WTC11 (cell line): ENCODE results near the gene TMCC1. TPM values are rescaled to one million over a fixed set of nuclear protein-coding genes. Genes with fewer than 3 reads are reported as not detected.

Experiments used
- ATAC-seq: fragments of 200-7000 bp; cut with Tn5 transposase; 2 replicates; pipeline ENCODE4 v1.10.0; 2021; ENCODE audit warnings: mild to moderate bottlenecking, moderate library complexity
- CTCF ChIA-PET: fragments of 300-600 bp; sonication (Branson Sonifier 250); formaldehyde crosslinking; loops from one replicate; lab custom pipeline; 2021; ENCODE audit warnings: antibody characterized with exemption; lab: Charles Lee
- POLR2A ChIA-PET: fragments of 350-600 bp; sonication (Branson Sonifier 250); formaldehyde crosslinking; loops from one replicate; lab custom pipeline; 2021; ENCODE audit warnings: antibody characterized with exemption; lab: Charles Lee
- DNase-seq: peaks from one replicate; pipeline ENCODE4 v3.0.0; 2021; ENCODE audit warnings: low spot score
- H3K27ac Mint-ChIP-seq: 2 replicates; pipeline ENCODE4 v1.8.0; 2021; ENCODE audit warnings: mixed read lengths
- H3K27me3 Mint-ChIP-seq: 2 replicates; pipeline ENCODE4 v1.8.0; 2021; ENCODE audit warnings: low read depth, mild to moderate bottlenecking, moderate library complexity, mixed read lengths
- H3K36me3 Mint-ChIP-seq: 2 replicates; pipeline ENCODE4 v1.8.0; 2021; ENCODE audit warnings: mixed read lengths
- H3K4me1 Mint-ChIP-seq: 2 replicates; pipeline ENCODE4 v1.8.0; 2022; ENCODE audit warnings: mixed read lengths
- H3K4me3 Mint-ChIP-seq: 2 replicates; pipeline ENCODE4 v1.8.0; 2021; ENCODE audit warnings: mild to moderate bottlenecking, moderate library complexity, mixed read lengths
- H3K9me3 Mint-ChIP-seq: 2 replicates; pipeline ENCODE4 v1.8.0; 2021; ENCODE audit warnings: mixed read lengths
- AR ChIP-seq: fragments of 250-450 bp; sonication (Bioruptor Pico); IDR thresholded peaks from 2 replicates; pipeline ENCODE4 v1.9.0; 2021; ENCODE audit warnings: mild to moderate bottlenecking
- ESRRA ChIP-seq: sonication (generic); formaldehyde crosslinking; IDR thresholded peaks from 2 replicates; pipeline ENCODE4 v1.8.1; 2022; ENCODE audit warnings: mild to moderate bottlenecking, missing genetic modification reagents, borderline replicate concordance
- MXD4 ChIP-seq: fragments of 250-450 bp; sonication (Bioruptor Pico); IDR thresholded peaks from 2 replicates; pipeline ENCODE4 v1.8.0; 2021; ENCODE audit warnings: mild to moderate bottlenecking, moderate library complexity, borderline replicate concordance
- PRRX2 ChIP-seq: fragments of 250-450 bp; sonication (Bioruptor Pico); IDR thresholded peaks from 2 replicates; pipeline ENCODE4 v1.8.0; 2021; ENCODE audit warnings: mild to moderate bottlenecking
- SMAD4 ChIP-seq: sonication (generic); formaldehyde crosslinking; IDR thresholded peaks from 2 replicates; pipeline ENCODE4 v1.8.0; 2022; ENCODE audit warnings: mild to moderate bottlenecking, missing genetic modification reagents
- SOX15 ChIP-seq: fragments of 250-450 bp; sonication (Bioruptor Pico); IDR thresholded peaks from 2 replicates; pipeline ENCODE4 v1.9.0; 2021; ENCODE audit warnings: mild to moderate bottlenecking
- SP1 ChIP-seq: sonication (generic); formaldehyde crosslinking; conservative IDR thresholded peaks from 2 replicates; pipeline ENCODE4 v1.8.1; 2022; ENCODE audit warnings: missing genetic modification reagents
- ZNF263 ChIP-seq: sonication (generic); formaldehyde crosslinking; IDR thresholded peaks from 2 replicates; pipeline ENCODE4 v1.8.1; 2022; ENCODE audit warnings: low read depth, mild to moderate bottlenecking, moderate library complexity, missing genetic modification reagents
- ZNF416 ChIP-seq: fragments of 250-450 bp; sonication (Bioruptor Pico); IDR thresholded peaks from 2 replicates; pipeline ENCODE4 v1.9.0; 2021; ENCODE audit warnings: mild to moderate bottlenecking, inconsistent platforms
- ZNF423 ChIP-seq: fragments of 250-450 bp; sonication (Bioruptor Pico); IDR thresholded peaks from 2 replicates; pipeline ENCODE4 v2.1.2; 2022; ENCODE audit warnings: mild to moderate bottlenecking, moderate library complexity
- ZNF532 ChIP-seq: fragments of 250-450 bp; sonication (Bioruptor Pico); IDR thresholded peaks from 2 replicates; pipeline ENCODE4 v1.9.0; 2021; ENCODE audit warnings: mild to moderate bottlenecking, borderline replicate concordance
- total RNA-seq: library from RNA; stranded (reverse); gene quantifications from 3 replicates; pipeline ENCODE4 v1.2.3, GENCODE V29; 2021
- TF ChIP-seq, protein P1 (sequence below): sonication (generic); formaldehyde crosslinking; IDR thresholded peaks from 2 replicates; pipeline ENCODE4 v1.8.0; 2022; ENCODE audit warnings: mild to moderate bottlenecking, missing genetic modification reagents
- TF ChIP-seq, protein P2 (sequence below): sonication (generic); formaldehyde crosslinking; IDR thresholded peaks from 2 replicates; pipeline ENCODE4 v1.8.1; 2022; ENCODE audit warnings: missing genetic modification reagents, borderline replicate concordance
- TF ChIP-seq, protein P3 (sequence below): sonication (generic); formaldehyde crosslinking; IDR thresholded peaks from 2 replicates; pipeline ENCODE4 v1.8.0; 2022; ENCODE audit warnings: mild to moderate bottlenecking, missing genetic modification reagents

TMCC1 gene
- total RNA-seq, 1 experiment from 2014 or later, result 29.3 TPM

DNA sequence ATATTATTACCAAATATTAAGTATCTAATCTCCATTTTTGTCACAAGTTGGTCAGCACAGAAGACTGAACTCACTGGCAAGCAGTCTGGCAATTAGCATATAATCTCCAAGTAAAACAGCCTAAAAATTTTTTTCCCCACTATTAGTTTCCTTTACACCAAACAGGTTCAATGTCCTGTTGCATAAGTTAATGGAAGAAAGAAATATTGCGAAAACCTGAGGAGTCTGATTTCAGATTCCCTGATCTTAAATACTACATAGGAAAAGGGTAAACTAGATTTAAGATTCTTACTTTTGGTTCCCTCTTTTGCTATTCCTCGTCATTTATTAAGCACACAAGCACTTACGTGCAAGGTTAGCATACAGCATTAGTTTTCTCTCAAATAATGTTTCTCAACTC lies 153.9 kb downstream of the TMCC1 start (continued):
- TF ChIP-seq, protein P1, sequence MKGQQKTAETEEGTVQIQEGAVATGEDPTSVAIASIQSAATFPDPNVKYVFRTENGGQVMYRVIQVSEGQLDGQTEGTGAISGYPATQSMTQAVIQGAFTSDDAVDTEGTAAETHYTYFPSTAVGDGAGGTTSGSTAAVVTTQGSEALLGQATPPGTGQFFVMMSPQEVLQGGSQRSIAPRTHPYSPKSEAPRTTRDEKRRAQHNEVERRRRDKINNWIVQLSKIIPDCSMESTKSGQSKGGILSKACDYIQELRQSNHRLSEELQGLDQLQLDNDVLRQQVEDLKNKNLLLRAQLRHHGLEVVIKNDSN, result no peak
- TF ChIP-seq ZNF263 (CRISPR knock-in tag), result no peak
- no peak for TF ChIP-seq SOX15 (CRISPR knock-in tag)
- TF ChIP-seq MXD4 (CRISPR knock-in tag), result no peak
- no peak for TF ChIP-seq SP1 (CRISPR knock-in tag)
- TF ChIP-seq ZNF532 (CRISPR knock-in tag), result no peak
- TF ChIP-seq, protein P2, sequence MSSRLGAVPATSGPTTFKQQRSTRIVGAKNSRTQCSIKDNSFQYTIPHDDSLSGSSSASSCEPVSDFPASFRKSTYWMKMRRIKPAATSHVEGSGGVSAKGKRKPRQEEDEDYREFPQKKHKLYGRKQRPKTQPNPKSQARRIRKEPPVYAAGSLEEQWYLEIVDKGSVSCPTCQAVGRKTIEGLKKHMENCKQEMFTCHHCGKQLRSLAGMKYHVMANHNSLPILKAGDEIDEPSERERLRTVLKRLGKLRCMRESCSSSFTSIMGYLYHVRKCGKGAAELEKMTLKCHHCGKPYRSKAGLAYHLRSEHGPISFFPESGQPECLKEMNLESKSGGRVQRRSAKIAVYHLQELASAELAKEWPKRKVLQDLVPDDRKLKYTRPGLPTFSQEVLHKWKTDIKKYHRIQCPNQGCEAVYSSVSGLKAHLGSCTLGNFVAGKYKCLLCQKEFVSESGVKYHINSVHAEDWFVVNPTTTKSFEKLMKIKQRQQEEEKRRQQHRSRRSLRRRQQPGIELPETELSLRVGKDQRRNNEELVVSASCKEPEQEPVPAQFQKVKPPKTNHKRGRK (CRISPR knock-in tag), result no peak

DNA sequence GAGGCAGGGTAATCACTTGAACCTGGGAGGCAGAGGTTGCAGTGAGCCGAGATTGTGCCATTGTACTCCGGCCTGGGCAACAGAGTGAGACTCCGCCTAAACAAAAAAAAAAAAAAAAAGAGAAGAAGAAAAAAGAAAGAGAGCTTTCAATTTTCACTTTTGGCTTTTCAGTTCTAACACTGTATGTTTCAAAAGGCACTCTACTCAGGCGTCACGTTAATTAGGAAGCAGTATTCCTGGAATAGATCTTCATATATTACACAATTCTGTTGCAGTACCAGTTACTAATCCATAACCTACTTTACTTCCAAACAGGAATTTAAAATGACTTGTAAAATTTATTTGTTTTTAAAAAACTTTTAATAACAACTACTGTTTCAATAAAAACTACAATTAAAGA lies 155.3 kb downstream of the TMCC1 start:
- Mint-ChIP-seq H3K4me3 (no peak overlapping the region), H3K9me3 (no peaks in the 10 kb centered on the region), H3K27ac (no peak overlapping the region), H3K36me3 (no peaks in the 10 kb centered on the region), H3K4me1 (peaks cover 4% of the 10 kb centered on the region), H3K27me3 (no peaks in the 10 kb centered on the region)
- DNase-seq, result no peak
- TF ChIP-seq SMAD4 (CRISPR knock-in tag) (no peak), ESRRA (CRISPR knock-in tag) (no peak), SP1 (CRISPR knock-in tag) (no peak)
- ATAC-seq, result no peak
- ChIA-PET CTCF (interaction anchor here (1.2 kb wide), 1 partner anchor 256 kb away, joined by 3 read pairs; no protein-coding TSS in a partner anchor), POLR2A (no interaction called here)

- Mint-ChIP-seq H3K36me3 (no peaks in the 10 kb centered on the region), H3K4me1 (peaks cover 18% of the 10 kb centered on the region), H3K4me3 (no peak overlapping the region), H3K27me3 (no peaks in the 10 kb centered on the region), H3K27ac (no peak overlapping the region), H3K9me3 (no peaks in the 10 kb centered on the region)
- ATAC-seq, result no peak
- POLR2A ChIA-PET, result no interaction called here
- CTCF ChIA-PET, result interaction anchor here (0.7 kb wide), 1 partner anchor 136 kb away, joined by 4 read pairs; no protein-coding TSS in a partner anchor
- no peak for DNase-seq
- no peak for TF ChIP-seq PRRX2 (CRISPR knock-in tag)
- TF ChIP-seq ZNF416 (CRISPR knock-in tag), result no peak
- TF ChIP-seq ZNF423 (CRISPR knock-in tag), result no peak
- no peak for TF ChIP-seq AR
- TF ChIP-seq, protein P3, sequence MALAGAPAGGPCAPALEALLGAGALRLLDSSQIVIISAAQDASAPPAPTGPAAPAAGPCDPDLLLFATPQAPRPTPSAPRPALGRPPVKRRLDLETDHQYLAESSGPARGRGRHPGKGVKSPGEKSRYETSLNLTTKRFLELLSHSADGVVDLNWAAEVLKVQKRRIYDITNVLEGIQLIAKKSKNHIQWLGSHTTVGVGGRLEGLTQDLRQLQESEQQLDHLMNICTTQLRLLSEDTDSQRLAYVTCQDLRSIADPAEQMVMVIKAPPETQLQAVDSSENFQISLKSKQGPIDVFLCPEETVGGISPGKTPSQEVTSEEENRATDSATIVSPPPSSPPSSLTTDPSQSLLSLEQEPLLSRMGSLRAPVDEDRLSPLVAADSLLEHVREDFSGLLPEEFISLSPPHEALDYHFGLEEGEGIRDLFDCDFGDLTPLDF (CRISPR knock-in tag), result no peak
These were observed 157.4 kb downstream of the TMCC1 start for GRCh38 chr3:129736070-129736469.
